ENCODE measurements around the gene ZNF429. TPM values are rescaled to one million over a fixed set of nuclear protein-coding genes. Genes with fewer than 3 reads are reported as not detected.
A peak's percentile ranks its signal among the peaks of the same experiment; 100 is the strongest.

Gene ZNF429
- total and polyA plus RNA-seq, 2 donors from 2014 or later, result 8.3 to 21.3 TPM

- H3K4me1 ChIP-seq (ENCODE audit: control insufficient read depth in 2 of 3, insufficient read depth in 2 of 3, low read depth in 1 of 3, low read length in 3 of 3), result peaks cover 0 to 3% (median 0%) of the 10 kb centered on the region in 3 donors
- no peak overlapping the region for H3K9ac ChIP-seq (ENCODE audit: low read length in 3 of 3)
- H3K36me3 ChIP-seq (ENCODE audit: control insufficient read depth in 2 of 3, insufficient read depth in 3 of 3, low read length in 3 of 3), result no peaks in the 10 kb centered on the region
- no peak overlapping the region for H3K4me3 ChIP-seq (ENCODE audit: low read length in 3 of 3)
- no peaks in the 10 kb centered on the region for H3K27me3 ChIP-seq (ENCODE audit: control insufficient read depth, insufficient read depth, low read length)
- peaks cover 0 to 5% (median 4%) of the 10 kb centered on the region in 3 donors for H3K9me3 ChIP-seq (ENCODE audit: control insufficient read depth in 2 of 3, insufficient read depth in 1 of 3, low read length in 3 of 3)
- intact Hi-C loops (cut with DNase I), result no loop called here
- H3K27ac ChIP-seq (ENCODE audit: low read depth in 2 of 2, low read length in 2 of 2), result no peak overlapping the region
- no peak for TF ChIP-seq CTCF (IDR thresholded peaks at IDR 0.05; ENCODE audit: borderline replicate concordance, extremely low read depth, insufficient read depth)
- no peak for FAIRE-seq
- DNase-seq, result no peak
These were observed 80.0 kb downstream of the ZNF429 start for GRCh38 chr19:21585281-21585890.

DNA sequence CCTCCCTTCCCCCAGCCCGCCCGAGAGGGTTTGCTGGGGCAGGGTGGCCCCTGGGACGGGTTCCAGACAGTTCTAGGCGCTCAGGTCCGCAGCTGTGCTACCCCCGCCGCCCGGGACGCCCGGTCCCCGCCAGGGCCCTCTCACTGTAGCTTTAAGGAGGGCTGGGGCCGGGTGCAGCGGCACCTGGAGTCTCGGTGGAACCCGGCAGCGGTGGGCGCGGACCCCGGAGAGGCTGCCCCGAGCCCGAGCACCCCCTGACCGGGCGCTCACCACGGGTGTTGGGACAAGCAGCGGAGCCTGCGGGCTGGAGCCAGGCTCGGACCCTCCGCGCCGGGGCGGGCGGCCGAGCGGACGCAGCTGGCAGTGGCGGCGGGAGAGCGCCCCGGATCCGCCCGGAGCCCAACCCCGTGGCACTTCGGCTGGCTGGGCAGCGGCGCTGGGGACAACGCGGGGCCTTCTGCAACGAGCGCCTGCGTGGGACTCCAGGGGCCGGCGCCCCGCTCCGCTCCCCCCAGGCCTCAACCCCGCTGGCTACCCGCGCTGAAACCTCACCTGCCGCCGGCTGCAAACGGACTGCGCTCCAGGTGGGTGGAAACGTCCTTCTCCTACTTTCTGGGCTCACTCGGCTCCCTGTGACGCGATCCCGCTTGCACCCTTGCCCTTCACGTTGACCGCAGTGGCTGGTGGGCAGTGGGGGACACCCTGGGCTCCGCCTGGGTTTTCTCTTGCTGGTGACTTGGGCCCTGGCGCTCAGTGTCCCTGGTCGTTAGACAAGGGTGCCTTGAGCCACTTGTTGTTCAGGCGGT, 81.1 kb downstream of the ZNF429 start:
- no peak for FAIRE-seq
- H3K27me3 ChIP-seq (ENCODE audit: control insufficient read depth, insufficient read depth, low read length), result no peaks in the 10 kb centered on the region

GRCh38 chr19:21587117-21587461, 81.7 kb downstream of the ZNF429 start:
- H3K9me3 ChIP-seq (ENCODE audit: control insufficient read depth in 2 of 3, insufficient read depth in 1 of 3, low read length in 3 of 3), result peaks cover 0 to 5% (median 4%) of the 10 kb centered on the region in 3 donors
- H3K4me1 ChIP-seq (ENCODE audit: control insufficient read depth in 2 of 3, insufficient read depth in 2 of 3, low read depth in 1 of 3, low read length in 3 of 3), result peaks cover 0 to 3% (median 0%) of the 10 kb centered on the region in 3 donors
- no peak for TF ChIP-seq CTCF (IDR thresholded peaks at IDR 0.05; ENCODE audit: borderline replicate concordance, extremely low read depth, insufficient read depth)
- no peaks in the 10 kb centered on the region for H3K36me3 ChIP-seq (ENCODE audit: control insufficient read depth in 2 of 3, insufficient read depth in 3 of 3, low read length in 3 of 3)
- H3K27ac ChIP-seq (ENCODE audit: low read depth in 2 of 2, low read length in 2 of 2), result peak overlapping the region; percentile 22 to 75
- peak overlapping the region; percentile 34 to 72 (median 66) for H3K4me3 ChIP-seq (ENCODE audit: low read length in 3 of 3)
- intact Hi-C loops (cut with DNase I), result no loop called here
- DNase-seq, result peak in 1 of 5 donors; percentile 10
- H3K27me3 ChIP-seq (ENCODE audit: control insufficient read depth, insufficient read depth, low read length), result no peaks in the 10 kb centered on the region
- peak overlapping the region in 2 of 3 donors; percentile 55 to 77 for H3K9ac ChIP-seq (ENCODE audit: low read length in 3 of 3)
- FAIRE-seq, result no peak

More for the DNA sequence above, 81.1 kb downstream of the ZNF429 start:
- Histone ChIP-seq H3K9ac (ENCODE audit: low read length in 3 of 3) (peak overlapping the region in 2 of 3 donors; percentile 55 to 77), H3K27ac (ENCODE audit: low read depth in 2 of 2, low read length in 2 of 2) (peak overlapping the region; percentile 22 to 75), H3K9me3 (ENCODE audit: control insufficient read depth in 2 of 3, insufficient read depth in 1 of 3, low read length in 3 of 3) (peaks cover 0 to 5% (median 4%) of the 10 kb centered on the region in 3 donors), H3K4me1 (ENCODE audit: control insufficient read depth in 2 of 3, insufficient read depth in 2 of 3, low read depth in 1 of 3, low read length in 3 of 3) (peaks cover 0 to 3% (median 0%) of the 10 kb centered on the region in 3 donors), H3K4me3 (ENCODE audit: low read length in 3 of 3) (peak overlapping the region; percentile 34 to 72 (median 66)), H3K36me3 (ENCODE audit: control insufficient read depth in 2 of 3, insufficient read depth in 3 of 3, low read length in 3 of 3) (no peaks in the 10 kb centered on the region)
- intact Hi-C loops (cut with DNase I), result no loop called here
- TF ChIP-seq CTCF (IDR thresholded peaks at IDR 0.05; ENCODE audit: borderline replicate concordance, extremely low read depth, insufficient read depth), result no peak
- DNase-seq, result peak; percentile 41 to 82 (median 60)

Data from kidney (tissue), 14 donors.